Stimulated activated naive CD4-positive, alpha-beta T cell treated with Interleukin-2 at 50 U/mL for 16 hours (primary cell): ENCODE data around the gene CTSG.
"Not testable (repeated sequence)": the region's sequence is repeated elsewhere in the genome, so short reads cannot be mapped to it uniquely, and the experiment has no call there.

Experiments used
- DNase-seq: peaks from one replicate; lab custom pipeline; 2025; lab: John Stamatoyannopoulos, UW

CTSG gene

DNA sequence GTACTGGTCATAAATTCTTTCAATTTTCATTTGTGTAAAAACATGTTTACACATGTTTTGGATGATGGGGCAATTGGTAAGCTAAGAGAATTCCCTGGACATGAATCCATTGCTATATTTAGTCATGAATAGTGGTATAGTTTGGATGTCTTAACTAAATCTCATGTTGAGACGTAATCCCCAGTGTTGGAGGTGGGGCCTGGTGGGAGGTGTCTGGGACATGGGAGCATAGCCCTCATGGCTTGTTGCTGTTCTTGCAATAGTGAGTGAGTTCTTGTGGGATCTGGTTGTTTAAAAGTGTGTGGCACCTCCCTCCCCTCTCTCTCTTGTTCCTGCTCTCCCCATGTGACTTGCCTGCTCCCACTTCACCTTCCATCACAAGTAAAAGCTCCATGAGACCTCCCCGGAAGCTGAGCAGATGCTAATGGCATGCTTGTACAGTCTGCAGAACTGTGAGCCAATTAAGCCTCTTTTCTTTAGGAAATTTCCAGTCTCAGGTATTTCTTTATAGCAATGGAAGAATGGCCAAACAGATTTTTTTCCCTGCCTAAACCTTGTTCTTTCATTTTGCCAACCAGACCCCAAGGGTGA is 33.6 kb downstream of the CTSG start:
- DNase-seq, result no peak

DNA sequence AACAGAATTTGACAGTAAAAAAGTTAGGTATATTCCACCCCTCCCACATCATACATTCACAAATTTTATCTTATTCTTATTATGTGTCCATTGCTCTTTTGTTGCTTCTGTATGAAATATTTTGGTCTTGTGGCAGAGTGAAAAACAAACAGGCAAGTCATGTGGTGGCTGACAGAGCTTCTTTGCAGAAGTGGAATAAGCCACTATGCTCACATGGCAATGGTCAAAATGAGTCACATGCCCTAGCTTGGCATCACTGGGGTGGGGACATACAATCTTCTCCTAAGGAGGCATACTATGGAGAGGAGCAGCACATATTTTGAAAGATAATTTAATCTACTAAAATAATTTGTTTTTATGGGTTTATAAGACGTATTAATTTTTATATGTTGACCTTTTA is 40.3 kb downstream of the CTSG start:
- no peak for DNase-seq

DNA sequence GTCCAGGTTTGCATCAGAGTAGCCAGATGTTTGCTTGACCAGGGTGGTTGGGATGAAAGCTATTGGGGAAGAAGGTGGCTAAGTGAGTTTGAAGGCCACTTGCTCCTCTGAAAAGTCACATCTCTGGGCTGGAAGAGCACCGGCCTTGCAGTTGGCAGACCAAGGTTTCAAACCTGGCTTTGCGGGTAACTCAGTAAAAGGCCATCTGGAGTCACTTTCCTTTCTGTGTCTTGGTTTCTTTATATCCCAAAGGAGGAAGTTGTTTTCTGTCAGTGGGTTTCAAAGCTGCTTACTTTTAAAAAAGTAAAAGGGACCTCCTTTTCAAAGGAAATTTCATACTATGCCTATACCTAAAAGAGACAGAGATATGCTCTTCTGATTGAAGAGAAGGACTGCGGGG is 41.8 kb downstream of the CTSG start:
- no peak for DNase-seq

DNA sequence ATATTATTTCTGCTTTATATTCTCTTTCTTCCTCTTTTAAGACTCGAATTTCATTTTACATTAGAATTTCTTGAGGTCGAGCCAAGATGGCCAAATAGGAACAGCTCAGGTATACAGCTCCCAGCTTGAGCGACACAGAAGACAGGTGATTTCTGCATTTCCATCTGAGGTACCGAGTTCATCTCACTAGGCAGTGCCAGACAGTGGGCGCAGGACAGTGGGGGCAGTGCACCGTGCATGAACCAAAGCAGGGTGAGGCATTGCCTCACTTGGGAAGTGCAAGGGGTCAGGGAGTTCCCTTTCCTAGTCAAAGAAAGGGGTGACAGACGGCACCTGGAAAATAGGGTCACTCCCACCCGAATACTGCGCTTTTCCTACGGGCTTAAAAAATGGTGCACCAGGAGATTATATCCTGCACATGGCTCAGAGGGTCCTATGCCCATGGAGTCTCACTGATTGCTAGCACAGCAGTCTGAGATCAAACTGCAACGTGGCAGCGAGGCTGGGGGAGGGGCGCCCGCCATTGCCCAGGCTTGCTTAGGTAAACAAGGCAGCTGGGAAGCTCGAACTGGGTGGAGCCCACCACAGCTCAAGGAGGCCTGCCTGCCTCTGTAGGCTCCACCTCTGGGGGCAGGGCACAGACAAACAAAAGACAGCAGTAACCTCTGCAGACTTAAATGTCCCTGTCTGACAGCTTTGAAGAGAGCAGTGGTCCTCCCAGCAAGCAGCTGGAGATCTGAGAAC is 50.0 kb downstream of the CTSG start:
- not testable (repeated sequence) for DNase-seq
